IPS-18a (cell line): Measurements from ENCODE around the gene PTPRN2.

ENCODE experiments used
- H3K27ac ChIP-seq: one replicate; pipeline ENCODE4 v1.5.1; 2013; ENCODE audit warnings: low read length
- H3K27me3 ChIP-seq: one replicate; pipeline ENCODE4 v1.6.1; 2013; ENCODE audit warnings: mild to moderate bottlenecking, low read length; ENCODE audit not compliant: control insufficient read depth, insufficient read depth
- H3K36me3 ChIP-seq: one replicate; pipeline ENCODE4 v1.6.1; 2013; ENCODE audit warnings: low read depth, low read length; ENCODE audit not compliant: control insufficient read depth
- H3K4me1 ChIP-seq: one replicate; pipeline ENCODE4 v1.6.1; 2013; ENCODE audit warnings: low read depth, low read length; ENCODE audit not compliant: control insufficient read depth
- H3K4me3 ChIP-seq: one replicate; pipeline ENCODE4 v1.5.1; 2013; ENCODE audit warnings: low read length
- H3K9ac ChIP-seq: one replicate; pipeline ENCODE4 v1.6.1; 2013; ENCODE audit warnings: mild to moderate bottlenecking, low read length, moderate library complexity
- H3K9me3 ChIP-seq: one replicate; pipeline ENCODE4 v1.6.1; 2013; ENCODE audit warnings: low read depth, low read length; ENCODE audit not compliant: control insufficient read depth

PTPRN2 gene

GRCh38 chr7:158083526-158084310 lies 503.9 kb downstream of the PTPRN2 start:
- H3K9ac ChIP-seq, result no peak overlapping the region
- H3K9me3 ChIP-seq, result no peaks in the 10 kb centered on the region
- H3K4me1 ChIP-seq, result no peaks in the 10 kb centered on the region
- H3K36me3 ChIP-seq, result no peaks in the 10 kb centered on the region
- no peaks in the 10 kb centered on the region for H3K27me3 ChIP-seq
- H3K27ac ChIP-seq, result no peak overlapping the region
- H3K4me3 ChIP-seq, result no peak overlapping the region

- Histone ChIP-seq H3K27ac (no peak overlapping the region), H3K36me3 (no peaks in the 10 kb centered on the region), H3K4me1 (no peaks in the 10 kb centered on the region), H3K4me3 (no peak overlapping the region), H3K27me3 (no peaks in the 10 kb centered on the region), H3K9me3 (no peaks in the 10 kb centered on the region), H3K9ac (no peak overlapping the region)
These were observed 504.9 kb downstream of the PTPRN2 start for GRCh38 chr7:158082761-158083160.

GRCh38 chr7:158080899-158081445 lies 506.7 kb downstream of the PTPRN2 start:
- Histone ChIP-seq H3K4me1 (no peaks in the 10 kb centered on the region), H3K36me3 (no peaks in the 10 kb centered on the region), H3K27me3 (no peaks in the 10 kb centered on the region), H3K9me3 (no peaks in the 10 kb centered on the region), H3K9ac (no peak overlapping the region), H3K27ac (no peak overlapping the region), H3K4me3 (no peak overlapping the region)

GRCh38 chr7:158077934-158078910 lies 509.4 kb downstream of the PTPRN2 start:
- no peak overlapping the region for H3K9ac ChIP-seq

GRCh38 chr7:158077151-158077840 lies 510.3 kb downstream of the PTPRN2 start:
- Histone ChIP-seq H3K4me1 (no peaks in the 10 kb centered on the region), H3K27me3 (no peaks in the 10 kb centered on the region), H3K36me3 (no peaks in the 10 kb centered on the region), H3K27ac (no peak overlapping the region), H3K4me3 (no peak overlapping the region), H3K9me3 (no peaks in the 10 kb centered on the region), H3K9ac (no peak overlapping the region)

More at GRCh38 chr7:158077934-158078910, 509.4 kb downstream of the PTPRN2 start:
- H3K36me3 ChIP-seq, result no peaks in the 10 kb centered on the region
- no peaks in the 10 kb centered on the region for H3K9me3 ChIP-seq
- H3K27ac ChIP-seq, result no peak overlapping the region
- no peaks in the 10 kb centered on the region for H3K27me3 ChIP-seq
- no peaks in the 10 kb centered on the region for H3K4me1 ChIP-seq
- H3K4me3 ChIP-seq, result no peak overlapping the region

- Histone ChIP-seq H3K27ac (no peak overlapping the region), H3K4me3 (no peak overlapping the region), H3K36me3 (no peaks in the 10 kb centered on the region), H3K9me3 (no peaks in the 10 kb centered on the region), H3K27me3 (no peaks in the 10 kb centered on the region), H3K9ac (no peak overlapping the region), H3K4me1 (no peaks in the 10 kb centered on the region)
These were observed 511.0 kb downstream of the PTPRN2 start for GRCh38 chr7:158076656-158077055.

GRCh38 chr7:158076215-158076614 lies 511.4 kb downstream of the PTPRN2 start:
- Histone ChIP-seq H3K4me1 (no peaks in the 10 kb centered on the region), H3K27ac (no peak overlapping the region), H3K36me3 (no peaks in the 10 kb centered on the region), H3K27me3 (no peaks in the 10 kb centered on the region), H3K4me3 (no peak overlapping the region), H3K9me3 (no peaks in the 10 kb centered on the region), H3K9ac (no peak overlapping the region)

- Histone ChIP-seq H3K36me3 (no peaks in the 10 kb centered on the region), H3K4me1 (no peaks in the 10 kb centered on the region), H3K4me3 (no peak overlapping the region), H3K9me3 (no peaks in the 10 kb centered on the region), H3K27me3 (no peaks in the 10 kb centered on the region), H3K9ac (no peak overlapping the region), H3K27ac (no peak overlapping the region)
These were observed 512.0 kb downstream of the PTPRN2 start for GRCh38 chr7:158075633-158076001.

- Histone ChIP-seq H3K27ac (no peak overlapping the region), H3K9ac (no peak overlapping the region), H3K9me3 (no peaks in the 10 kb centered on the region), H3K4me1 (no peaks in the 10 kb centered on the region), H3K27me3 (no peaks in the 10 kb centered on the region), H3K4me3 (no peak overlapping the region), H3K36me3 (no peaks in the 10 kb centered on the region)
These were observed 512.6 kb downstream of the PTPRN2 start for GRCh38 chr7:158074896-158075632.

- Histone ChIP-seq H3K4me1 (no peaks in the 10 kb centered on the region), H3K9me3 (no peaks in the 10 kb centered on the region), H3K4me3 (no peak overlapping the region), H3K36me3 (no peaks in the 10 kb centered on the region), H3K27ac (no peak overlapping the region), H3K27me3 (no peaks in the 10 kb centered on the region), H3K9ac (no peak overlapping the region)
These were observed 513.5 kb downstream of the PTPRN2 start for GRCh38 chr7:158073845-158074840.
